Fibroblast of skin of right quadriceps (primary cell): ENCODE measurements around the gene CREB3.
A peak's percentile ranks its signal among the peaks of the same experiment; 100 is the strongest.

ENCODE experiments used
- DNase-seq: peaks from one replicate; pipeline ENCODE4 v3.0.0-alpha.2; 2013

CREB3 gene, protein sequence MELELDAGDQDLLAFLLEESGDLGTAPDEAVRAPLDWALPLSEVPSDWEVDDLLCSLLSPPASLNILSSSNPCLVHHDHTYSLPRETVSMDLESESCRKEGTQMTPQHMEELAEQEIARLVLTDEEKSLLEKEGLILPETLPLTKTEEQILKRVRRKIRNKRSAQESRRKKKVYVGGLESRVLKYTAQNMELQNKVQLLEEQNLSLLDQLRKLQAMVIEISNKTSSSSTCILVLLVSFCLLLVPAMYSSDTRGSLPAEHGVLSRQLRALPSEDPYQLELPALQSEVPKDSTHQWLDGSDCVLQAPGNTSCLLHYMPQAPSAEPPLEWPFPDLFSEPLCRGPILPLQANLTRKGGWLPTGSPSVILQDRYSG

DNA sequence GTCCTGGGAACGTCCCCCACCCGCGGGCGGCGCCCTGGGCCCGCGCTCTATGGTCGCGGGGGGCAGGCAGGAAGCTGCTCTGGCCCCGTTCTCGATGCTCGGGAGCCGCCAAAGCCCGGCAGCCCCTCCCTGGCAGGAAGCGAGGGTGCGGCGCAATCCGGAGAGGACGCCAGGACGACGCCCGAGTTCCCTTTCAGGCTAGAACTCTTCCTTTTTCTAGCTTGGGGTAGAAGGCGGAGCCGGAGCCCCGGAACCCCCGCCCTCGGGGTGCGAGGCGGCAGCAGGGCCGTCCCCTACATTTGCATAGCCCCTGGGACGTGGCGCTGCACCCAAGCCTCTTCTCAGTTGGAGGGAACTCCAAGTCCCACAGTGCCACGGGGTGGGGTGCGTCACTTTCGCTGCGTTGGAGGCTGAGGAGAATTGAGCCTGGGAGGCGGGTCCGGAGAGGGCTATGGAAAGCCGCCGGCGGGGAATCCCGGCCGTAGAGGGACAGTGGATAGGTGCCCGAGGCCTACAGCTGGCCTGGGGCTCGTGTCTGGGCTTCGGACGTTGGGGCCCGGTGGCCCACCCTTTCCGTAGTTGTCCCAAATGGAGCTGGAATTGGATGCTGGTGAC, at the start of gene CREB3, which contains the start of gene TLN1:
TSS of gene CREB3 (plus strand) at position 482 of the 615 bp plus-strand sequence. CDS start at position 589, 107 bp downstream.
TSS of gene TLN1 (minus strand) at position 11 of the 615 bp plus-strand sequence. CDS start 6,501 bp downstream, outside the sequence.
- DNase-seq = peak; percentile 99

DNA sequence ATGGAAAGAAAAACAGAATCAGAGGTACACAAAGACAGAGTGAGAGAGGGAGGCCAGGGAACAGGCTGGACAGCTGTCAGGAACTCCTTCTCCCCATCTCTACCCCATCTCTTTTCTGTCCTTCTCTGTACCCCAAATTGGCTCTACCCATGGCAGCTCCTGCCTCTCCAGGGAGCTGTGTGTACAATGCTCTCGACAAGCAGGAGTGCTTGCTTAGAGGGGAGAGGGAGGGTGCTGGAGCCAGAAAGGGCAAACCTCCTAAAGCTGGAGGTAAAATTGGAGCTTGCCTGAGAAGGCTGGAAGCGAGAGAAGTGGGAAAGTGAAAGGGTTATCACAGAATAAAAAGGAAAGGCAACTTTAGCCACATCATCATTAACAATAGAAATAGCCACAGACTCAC, 49.1 kb upstream of the CREB3 start:
- DNase-seq = no peak

DNA sequence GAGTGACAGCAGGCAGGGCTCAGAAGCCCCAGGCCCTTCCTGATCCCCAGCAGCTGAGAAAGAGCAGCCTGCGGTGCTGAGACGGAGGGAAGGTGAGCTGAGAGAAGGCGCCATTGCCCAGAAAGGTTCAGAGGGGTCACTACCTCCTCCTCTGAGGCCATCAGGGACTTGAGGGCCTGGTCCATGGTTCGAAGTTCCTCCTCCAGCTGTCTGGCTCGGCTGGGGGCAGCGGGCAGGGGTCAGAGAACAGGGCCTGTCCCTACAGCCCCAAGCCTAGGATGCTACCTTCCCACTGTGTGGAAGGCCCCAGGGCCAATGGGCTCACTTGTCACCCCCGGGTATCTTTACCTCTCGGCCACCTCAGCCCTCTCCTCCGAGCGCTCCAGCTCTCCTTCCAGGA, 47.5 kb upstream of the CREB3 start:
- no peak for DNase-seq

DNA sequence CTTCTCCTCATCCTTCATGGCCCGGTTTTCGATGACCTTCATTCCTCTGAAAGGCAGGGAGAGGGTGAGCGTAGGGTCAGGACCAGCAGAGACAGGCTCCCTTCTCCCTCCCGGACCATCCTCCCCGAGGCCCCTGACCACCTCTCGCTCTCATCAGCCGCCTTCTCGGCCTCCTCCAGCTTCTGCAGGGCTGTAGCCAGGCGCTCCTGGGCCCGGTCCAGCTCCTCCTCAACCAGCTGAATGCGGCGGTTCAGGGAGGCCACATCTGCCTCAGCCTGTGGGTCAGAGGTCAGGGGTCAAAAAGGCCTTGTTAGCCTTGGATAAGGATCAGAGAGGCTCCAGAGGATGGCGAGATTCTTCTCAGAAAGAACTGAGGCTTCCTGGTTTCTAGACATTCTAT, 47.0 kb upstream of the CREB3 start:
- no peak for DNase-seq

DNA sequence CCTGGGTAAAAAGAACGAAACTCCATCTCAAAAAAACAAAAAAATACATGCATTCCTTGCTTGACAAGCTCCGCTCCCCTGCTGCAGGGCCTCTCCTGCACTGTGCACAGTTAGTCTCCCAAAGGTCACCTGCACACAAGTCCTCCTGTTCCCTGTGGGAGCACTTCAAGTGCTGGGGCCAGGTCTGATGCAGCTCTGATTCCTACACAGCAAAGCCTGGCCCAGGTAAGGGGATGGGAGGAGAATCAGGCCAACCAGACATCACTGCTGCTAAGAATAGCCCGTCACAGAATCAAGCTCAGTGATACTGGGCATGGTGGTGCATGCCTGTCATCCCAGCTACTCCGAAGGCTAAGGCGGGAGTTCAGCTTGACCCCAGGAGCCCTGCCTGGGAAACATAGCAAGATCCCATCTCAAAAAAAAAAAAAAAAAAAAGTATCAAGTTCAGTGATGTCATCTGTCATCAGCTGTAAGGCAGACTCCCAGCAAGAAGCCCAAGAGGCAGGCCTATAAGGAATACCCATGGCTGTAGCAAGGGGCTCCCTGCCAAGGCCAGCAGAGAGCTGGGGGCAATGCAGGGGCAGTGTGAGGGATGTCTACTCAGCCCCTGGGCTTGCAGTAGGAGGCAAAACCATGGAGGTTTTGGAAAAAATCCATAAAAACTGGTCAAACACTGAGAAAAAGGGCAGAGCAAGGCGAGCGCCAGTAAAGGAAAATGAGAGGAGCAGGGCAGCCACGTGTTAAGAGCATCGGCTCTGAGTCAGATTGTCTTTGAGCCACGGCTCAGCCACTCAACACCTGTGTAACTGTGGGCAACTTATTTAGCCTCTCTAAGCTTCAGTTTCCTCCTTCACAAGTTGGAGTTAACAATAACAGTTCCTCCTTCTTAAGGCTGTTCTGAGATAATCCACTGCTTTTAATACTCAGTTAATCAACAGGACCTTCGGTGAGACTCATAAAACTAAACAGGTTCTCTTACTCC, 46.0 kb upstream of the CREB3 start:
- peak; percentile 47 for DNase-seq

DNA sequence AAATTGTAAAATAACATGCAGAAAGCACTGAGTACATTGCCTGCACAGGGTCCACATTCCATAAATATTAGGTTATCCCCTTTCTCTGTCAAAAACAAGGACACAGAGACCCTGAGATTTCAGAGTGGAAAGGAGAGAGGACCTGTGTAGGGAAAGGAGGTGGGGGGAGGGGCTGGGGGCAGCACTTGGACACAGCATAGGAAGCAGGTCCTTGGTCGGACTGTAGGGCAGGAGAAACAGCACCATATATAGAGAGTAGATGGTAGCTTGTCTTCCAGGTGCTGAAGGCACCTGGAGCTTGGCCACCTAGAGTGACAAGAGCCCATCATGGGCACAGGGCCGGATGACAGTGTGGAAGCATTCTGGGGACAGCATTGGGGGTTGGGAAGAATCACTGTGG, 45.2 kb upstream of the CREB3 start:
- no peak for DNase-seq

DNA sequence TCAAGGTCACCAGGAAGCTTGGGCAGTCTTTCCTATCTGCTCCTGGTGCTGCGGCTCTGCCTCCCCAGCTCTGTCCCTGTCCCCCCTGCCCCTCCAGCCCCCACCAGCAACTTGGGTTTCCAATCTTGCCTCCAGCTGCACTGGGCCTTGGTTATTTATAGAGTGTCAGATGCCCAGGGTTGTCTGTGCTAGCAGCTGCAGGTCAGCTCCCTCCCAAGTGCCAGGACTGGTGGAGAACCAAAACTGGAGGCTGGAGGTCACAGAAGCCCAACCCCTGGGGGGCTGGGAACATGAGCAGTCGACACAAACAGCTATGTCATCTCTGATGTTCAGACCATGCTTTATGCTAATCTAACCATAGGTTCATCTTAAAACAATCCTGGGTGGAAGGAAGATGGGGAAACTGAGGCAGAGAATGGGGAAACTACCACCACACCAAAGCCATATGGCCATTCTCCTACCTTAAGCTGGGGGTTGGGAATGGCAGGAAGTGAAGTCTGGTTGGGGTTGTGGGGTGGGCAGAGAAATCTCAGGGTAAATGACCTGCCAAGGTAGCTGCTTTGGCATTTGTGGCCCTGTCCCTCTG, 44.4 kb upstream of the CREB3 start:
- DNase-seq = no peak

DNA sequence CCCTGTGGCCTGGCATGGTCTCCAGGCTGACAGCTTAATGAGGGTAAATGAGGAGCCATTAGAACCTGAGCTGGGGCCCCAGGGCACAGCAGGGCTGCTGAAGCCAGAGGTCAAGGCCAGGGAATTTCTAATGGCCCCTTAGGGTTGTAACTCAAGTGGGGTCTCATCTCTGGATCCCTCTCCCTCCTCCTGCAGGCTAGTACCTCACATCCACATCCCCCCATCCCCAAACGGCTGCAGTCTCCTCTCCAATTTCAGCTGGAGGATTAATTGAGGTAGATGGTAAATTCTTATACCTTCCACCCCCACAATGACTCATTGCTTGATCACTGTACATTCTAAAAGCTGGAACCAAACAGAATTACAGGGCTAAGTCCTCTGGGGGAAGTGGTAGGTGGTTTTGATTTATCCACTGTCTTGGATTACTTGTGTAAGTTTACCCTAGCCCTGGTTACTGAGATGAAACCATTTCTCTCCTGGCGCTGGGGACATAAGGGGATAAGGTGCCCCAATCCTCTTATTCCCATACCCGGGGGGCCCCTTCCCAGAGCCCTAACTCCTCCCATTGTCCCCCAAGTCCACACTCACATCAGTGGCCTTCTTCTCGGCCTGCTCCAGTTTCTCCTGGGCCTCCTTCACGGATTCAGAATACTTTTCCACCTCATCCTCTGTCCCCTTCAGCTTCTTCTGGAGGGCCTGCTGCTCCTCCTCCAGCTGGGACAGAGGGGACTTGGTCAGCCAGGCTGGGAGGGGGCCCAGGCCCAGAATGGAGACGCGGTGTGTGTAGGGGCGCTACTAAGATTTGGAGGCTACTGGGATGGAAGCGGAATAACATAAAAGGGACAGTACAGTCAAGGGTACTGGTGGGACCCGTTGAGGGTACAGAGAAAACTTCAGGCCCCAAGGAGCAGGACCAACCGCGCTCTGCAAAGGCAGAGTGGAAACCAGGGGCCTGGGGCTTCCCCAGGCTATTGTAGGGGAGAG, 43.6 kb upstream of the CREB3 start:
- peak; percentile 91 for DNase-seq

DNA sequence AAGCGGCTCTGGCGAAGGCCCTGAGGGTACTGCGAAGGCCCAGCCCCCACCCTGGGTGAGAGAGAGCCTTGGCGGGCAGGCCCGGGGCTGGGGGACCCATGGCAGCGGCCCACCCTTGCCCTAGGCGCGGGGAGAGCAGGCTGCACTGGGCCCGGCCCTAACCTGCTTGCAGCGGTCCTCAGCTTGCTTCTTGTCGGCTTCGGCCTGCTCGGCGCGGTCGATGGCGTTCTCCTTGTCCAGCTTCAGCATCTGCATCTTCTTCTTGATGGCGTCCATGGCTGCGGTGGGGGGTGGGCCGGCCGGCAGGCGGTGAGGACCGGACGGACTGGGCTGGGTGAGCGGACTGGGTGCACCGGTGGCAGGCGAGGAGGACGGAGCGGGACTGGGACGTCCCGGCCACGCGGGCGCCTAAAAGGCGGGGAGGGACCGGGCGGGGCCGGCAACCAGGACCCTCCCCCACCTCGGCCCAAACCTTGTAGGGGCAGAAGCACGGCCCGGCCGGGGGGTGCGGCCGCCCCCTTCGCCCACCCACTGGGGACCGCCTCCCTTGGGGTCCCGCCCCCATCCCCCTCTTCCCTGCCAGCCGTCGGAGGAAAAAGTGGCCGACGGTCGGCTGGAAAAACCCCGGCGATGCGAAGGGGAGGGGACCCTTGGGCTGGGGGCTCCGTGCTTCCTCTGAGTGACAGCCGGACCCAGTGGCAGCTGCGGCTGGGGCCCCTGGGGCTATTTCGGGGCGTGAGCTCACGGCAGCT, 42.7 kb upstream of the CREB3 start, which contains the start of gene TPM2:
TSS of gene TPM2 (minus strand) at position 384 of the 752 bp plus-strand sequence. CDS start at position 276, 108 bp downstream.
- peak; percentile 95 for DNase-seq

DNA sequence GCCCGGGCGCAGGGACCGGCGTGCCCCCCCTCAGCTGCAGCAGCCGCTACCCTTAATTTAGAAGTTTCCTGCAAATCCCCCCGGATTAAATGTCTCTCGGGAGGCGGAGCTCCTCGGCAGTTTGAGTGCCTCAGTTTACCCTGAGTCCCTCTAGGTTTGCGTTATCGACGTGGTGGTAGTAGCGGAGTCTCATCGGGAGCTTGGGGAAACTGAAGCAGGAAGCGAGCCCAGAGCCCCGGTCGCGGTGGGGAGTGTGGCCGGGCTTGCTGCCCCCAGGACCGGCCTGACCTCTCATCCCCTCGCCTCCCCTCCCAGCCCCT, 42.2 kb upstream of the CREB3 start:
- no peak for DNase-seq

DNA sequence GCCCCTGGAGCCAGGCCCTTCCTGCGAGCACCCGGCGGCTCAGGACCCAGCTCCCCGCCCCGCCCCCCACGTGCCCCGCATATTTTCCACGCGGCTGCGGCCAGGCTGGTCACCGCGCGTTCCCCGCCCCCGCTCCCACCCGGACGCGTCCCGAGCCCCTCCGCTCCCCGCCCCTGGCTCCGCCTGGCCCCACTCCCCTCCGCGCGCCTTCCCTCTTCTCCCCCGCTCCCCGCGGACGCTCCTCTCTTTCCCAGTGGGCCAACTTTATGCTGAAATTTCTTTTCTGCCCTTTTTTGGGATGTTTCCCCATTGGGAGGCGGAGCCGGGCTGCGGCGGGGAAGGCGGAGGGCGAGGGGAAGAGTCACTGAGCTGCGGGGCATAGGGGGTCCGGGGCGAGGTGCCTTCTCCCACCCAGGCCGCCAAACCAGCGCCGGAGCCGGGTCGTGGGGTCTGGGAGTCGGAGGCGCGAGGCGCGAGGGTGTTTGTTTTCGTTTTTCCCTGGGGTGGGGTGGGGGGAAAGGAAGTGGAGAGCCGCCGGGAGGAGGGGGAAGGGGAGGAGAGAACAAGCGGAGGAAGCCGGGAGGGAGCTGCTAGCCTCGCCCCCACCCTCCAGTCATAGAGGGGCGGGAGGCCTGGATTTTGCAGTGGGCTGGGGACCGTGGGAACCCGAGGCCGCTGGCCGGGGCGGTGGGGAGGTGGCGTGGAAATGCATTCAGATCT, 41.7 kb upstream of the CREB3 start:
- DNase-seq = peak; percentile 92

DNA sequence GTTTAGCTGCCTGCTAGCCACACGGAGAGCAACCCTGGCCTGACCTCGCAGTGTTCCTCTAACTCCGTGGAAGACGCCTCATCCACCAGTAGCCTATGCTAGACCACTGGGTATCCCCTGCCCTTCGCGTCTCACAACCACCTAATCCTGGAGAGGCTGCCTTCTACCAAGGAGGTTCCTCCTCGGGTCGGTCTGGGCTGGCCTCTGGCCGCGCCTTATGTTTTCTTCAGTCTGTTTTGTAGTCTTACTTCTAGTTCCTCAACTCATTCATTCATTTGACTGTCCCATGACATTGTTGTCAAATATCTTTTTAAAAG, 41.2 kb upstream of the CREB3 start:
- no peak for DNase-seq

DNA sequence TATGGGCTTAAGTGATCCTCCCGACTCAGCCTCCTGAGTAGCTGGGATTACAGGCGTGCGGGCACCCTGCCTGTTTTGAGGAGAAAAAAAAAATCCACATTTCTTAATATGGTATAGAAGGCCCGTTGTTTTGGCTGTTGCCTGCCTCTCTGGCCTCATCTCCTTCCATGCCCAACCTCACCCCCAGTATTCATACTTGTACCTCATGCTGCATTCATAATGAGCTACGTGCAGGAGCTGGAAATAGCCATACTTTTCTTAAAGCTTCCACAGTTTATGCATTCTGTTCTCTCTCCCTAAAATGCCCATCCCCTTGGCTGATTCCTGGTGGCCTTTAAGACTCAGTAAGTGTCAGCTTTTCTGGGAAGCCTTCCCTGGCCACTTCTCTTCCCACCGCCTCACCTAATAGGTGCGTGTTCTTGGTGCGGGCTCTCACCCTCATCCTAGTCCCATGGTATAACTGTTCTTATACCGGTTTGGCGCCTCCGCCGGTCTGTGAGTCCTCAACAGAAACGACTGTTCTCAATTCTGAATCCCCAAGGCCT, 40.6 kb upstream of the CREB3 start:
- peak; percentile 26 for DNase-seq

DNA sequence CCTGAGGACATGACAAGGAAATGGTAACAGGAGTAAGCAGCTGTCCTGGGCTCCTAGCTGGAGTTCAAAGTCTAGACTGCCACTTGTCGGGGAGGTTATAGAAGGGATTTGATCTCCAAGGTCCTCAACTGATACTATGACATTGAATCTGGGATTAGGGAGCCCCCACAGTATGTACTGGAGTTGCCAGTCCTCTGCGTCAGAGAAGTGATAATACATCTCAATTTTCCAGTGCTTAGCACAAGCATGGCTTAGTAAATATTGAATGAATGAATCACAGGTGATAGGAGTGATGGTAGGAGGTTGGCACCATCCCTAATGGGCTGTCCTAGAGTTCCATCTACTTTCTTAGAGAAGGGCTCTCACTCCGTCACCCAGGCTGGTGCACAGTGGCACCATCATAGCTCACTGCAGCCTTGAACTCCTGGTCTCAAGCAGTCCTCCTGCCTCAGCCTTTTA, 36.5 kb upstream of the CREB3 start:
- no peak for DNase-seq

DNA sequence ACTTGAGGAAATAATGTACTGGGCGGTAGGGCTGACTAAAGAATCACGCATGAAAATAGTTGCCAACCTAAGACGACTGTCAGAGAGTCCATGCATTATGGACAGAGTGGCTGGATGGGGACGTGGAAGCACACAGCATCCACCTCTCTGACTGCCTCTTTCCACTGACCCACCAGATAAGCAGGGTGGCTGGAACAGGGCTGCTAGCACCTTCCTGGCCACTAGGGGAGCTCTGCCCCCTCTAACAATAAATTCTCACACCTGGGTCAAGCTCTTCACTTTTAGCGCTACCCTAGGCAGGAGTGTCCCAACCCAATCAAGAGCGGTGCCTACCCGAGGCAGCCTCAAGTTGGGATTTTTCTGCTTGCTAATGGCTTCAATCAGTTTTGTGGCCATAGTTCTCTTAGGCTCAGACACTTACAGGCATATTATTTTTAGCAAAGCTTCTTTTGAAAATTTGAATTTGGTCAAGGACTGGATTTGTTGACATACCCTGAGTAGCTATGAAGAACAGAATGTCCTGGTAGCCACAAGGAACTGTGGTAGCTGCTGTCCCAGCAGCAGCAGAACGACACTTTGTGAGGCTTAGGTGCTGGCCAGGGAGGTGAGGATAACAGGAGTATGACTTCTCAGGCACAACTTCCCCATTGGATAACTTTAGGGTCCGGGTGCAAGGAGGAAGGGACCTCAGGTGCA, 35.8 kb upstream of the CREB3 start:
- peak; percentile 32 for DNase-seq

DNA sequence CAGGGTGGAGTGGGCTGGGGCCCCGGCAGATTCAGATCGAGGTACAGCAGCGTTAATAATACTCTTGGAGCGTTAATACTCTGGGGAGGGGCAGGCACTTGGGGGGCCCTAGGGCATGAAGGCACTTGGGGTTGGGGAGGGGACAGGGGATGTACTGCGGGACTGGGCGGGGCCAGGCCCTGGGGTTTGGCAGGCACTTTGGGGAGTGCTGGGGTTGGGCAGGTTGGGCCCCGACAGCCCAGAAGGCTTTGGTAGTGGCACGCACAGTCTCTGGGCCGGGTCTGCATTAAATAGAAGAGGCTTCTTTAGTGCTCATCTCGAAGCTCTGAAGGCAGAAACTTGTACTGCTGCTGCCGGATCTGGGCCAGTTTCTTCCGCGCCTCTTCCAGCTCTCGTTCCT, 35.0 kb upstream of the CREB3 start:
- DNase-seq = no peak

DNA sequence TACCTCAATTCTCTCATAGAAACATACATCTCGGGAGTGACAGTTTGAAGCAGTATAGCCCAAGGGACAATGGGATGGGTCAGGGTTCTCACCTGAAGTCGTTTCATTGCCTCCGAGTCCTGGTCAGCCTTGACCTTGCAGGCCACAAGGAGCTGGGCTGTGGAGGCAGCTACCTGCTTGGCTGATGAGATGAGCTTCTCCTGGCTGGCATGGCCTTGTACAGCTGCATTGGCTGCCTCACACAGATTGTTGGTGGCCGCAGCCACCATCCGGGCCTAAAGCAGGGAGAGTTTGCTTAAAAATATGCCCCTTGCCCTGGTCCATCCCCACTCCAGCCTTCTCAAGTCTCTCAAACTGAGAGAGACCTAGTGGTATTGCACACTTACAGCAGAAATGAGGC, 34.2 kb upstream of the CREB3 start:
- DNase-seq = no peak

DNA sequence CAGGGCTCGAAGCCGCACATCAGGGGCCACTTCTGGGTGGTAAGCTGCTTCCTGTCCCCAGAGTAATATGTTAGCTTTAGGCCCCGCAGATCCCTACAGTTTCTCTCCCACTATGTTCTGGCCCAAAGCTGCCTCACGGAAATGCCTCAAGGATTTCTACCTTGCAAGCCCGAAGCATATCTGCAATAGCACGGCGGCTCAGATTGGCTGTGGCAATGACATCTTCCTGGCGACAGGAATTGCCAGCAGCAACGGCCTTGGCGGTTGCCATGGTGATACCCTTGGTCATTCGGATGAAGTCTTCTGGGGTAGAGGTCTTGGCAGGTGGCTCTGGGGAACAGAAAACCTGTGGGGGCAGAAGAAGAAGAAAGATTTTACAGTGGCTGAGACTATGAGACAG, 32.4 kb upstream of the CREB3 start:
- no peak for DNase-seq

DNA sequence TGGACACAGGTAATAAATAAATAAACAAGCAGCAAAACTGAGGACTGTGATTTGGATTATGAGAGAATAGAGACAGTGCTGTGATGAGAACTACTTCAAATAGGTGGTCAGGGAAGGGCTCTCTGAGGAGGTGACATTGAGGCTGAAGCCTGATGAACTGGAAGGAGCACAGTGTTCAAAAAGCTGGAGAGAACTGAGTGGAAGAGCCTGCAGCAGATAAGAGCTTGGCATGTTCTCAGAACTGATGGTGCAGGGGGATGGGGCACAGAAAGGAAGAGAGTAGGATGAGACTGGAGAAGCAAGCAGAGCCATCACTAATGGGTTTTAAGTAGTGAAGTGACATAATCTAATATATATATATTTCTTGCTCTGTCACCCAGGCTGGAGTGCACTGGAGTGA, 31.5 kb upstream of the CREB3 start:
- no peak for DNase-seq
